NCI-H460 (cell line): ENCODE data around the gene FRMD4B. TPM values are rescaled to one million over a fixed set of nuclear protein-coding genes. Genes with fewer than 3 reads are reported as not detected.

ENCODE experiments used
- DNase-seq: peaks from one replicate; pipeline ENCODE4 v3.0.0-alpha.2; 2016; ENCODE audit warnings: low read depth; ENCODE audit errors: extremely low read depth
- polyA plus RNA-seq: library from polyadenylated mRNA; depleted of rRNA; stranded (reverse); fragments of >200 nt; gene quantifications from 2 replicates; pipeline ENCODE4 v1.2.3, GENCODE V29; 2014; cell fraction: nucleus; rRNA removed
- total RNA-seq: library from RNA; depleted of rRNA; stranded (reverse); fragments of >200 nt; shearing (Covaris generic); gene quantifications from 2 replicates; pipeline ENCODE4 v1.2.3, GENCODE V29; 2014; rRNA removed

The FRMD4B gene
- 17.8 and 21.1 TPM in 2 replicates for total RNA-seq
- 7.9 and 11.8 TPM in 2 replicates for polyA plus RNA-seq

- DNase-seq, result peak; percentile 25
Measured at GRCh38 chr3:69385723-69386555, at the start of gene FRMD4B. FRMD4B (minus strand) TSS chr3:69386088; CDS start chr3:69385989, 99 bp downstream.

- peak; percentile 70 for DNase-seq
Measured at GRCh38 chr3:69433969-69434325, 48.1 kb upstream of the FRMD4B start.

- peak; percentile 54 for DNase-seq
Measured at GRCh38 chr3:69433121-69433968, 47.5 kb upstream of the FRMD4B start.

- DNase-seq, result no peak
Measured at GRCh38 chr3:69428657-69429255, 42.9 kb upstream of the FRMD4B start.

- DNase-seq, result no peak
Measured at GRCh38 chr3:69426967-69427304, 41.0 kb upstream of the FRMD4B start.

DNA sequence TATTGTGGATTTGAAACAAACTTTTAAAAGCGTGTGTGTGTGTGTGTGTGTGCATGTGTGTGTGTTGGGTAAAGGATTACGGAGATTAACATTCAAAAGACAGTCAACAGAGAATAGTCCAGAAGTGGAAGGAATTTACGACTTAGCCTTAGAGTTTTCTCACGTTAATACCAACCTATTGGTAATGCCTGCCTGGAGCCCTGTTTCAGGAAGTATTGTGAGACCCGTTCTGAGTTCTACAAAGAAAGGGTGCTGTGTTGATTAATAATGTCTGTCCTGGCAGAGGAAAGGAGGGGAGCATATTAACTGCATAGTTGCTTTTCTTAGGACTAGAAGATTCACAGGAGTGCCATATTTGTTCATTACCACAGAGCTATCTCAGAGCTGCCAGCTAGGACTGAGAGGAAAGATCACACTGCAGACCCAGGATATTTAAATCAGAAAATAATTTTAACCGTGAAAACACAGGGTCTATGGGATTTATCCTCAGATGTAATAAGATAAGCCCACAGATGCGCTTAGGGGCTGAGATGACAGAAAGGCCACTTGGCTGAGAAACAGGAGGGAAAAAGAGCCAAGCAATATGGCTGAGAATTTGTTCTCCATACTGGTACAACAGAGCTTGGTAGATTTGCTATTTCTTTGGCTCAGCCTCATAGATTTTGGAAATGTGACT lies 40.5 kb upstream of the FRMD4B start:
- no peak for DNase-seq

DNA sequence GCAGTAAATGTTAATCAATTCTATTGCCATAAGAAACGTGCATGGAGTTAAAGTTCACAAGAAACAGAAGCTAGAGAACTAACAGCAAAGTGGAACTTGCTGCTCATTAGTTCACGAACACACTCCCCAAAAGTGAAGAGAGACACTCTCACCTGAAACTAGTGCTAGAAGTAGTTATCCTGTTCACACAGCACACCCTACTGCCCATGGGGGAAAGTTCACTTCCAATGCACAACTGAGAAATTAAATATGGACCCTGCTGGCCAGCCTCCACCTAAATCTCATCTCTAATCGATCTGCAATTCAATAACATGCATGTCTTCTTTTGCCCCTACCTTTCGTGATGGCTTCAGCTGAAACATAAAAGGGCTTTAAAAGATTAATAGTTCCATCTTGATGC lies 39.4 kb upstream of the FRMD4B start:
- no peak for DNase-seq

GRCh38 chr3:69423463-69424155 lies 37.7 kb upstream of the FRMD4B start:
- DNase-seq, result no peak

DNA sequence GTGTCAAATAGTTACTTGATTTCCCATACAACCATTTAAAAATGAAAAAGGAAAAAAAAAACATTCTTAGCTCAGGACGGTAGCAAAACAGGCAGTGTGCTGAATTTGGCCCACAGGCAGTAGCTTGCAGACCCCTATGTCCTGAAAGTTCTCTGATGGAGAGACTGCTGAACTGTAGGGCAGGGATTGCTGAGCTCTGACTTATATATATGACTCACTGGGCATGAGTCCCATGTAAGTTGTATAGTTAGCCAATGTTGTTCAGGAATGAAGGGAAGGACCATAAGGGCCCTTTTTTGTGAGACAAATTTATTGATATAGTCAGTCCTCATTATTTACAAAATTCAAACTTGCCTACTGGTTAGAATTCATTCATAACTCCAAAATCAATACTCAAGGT lies 36.9 kb upstream of the FRMD4B start:
- DNase-seq, result no peak

GRCh38 chr3:69420781-69421520 lies 35.1 kb upstream of the FRMD4B start:
- no peak for DNase-seq

DNA sequence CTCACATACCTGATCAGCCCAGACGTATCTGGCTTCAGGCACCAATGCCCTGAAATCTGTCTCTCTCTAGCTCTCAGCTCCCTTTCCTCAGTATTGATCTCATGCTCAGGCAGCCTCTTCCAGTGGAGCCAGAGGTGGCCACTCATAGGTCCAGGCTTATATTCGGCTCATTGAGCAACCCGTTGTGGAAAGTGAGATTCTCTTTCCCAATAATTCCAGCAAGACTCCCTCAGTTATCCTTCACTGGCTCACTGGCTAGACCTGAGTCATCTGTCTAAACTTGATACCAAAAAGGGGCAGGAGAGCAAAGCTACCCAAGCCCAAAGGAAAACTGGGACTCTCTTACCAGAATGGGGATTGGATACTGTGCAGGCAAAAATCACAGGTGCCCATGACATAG lies 33.4 kb upstream of the FRMD4B start:
- DNase-seq, result no peak

- DNase-seq, result no peak
Measured at GRCh38 chr3:69417541-69418078, 31.7 kb upstream of the FRMD4B start.

GRCh38 chr3:69413551-69414207 lies 27.8 kb upstream of the FRMD4B start:
- no peak for DNase-seq

DNA sequence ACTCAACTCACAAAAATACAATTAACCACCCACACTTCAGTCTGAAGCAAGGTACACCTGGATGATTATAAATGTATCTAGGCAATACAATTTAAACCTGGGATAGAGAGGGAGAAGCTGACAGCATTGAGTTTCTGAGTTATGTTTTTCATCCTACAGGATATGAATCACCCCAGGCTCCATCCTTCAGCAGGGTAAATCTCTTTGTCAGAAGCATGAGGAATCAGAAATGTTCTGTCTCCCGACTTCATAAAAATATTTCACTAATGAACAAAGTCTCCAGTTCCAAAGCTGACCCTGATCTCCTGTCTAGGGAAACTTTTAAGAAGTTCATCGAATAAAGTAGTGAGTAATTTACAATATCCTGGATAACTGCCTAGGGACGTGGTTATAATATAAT lies 25.5 kb upstream of the FRMD4B start:
- no peak for DNase-seq

DNA sequence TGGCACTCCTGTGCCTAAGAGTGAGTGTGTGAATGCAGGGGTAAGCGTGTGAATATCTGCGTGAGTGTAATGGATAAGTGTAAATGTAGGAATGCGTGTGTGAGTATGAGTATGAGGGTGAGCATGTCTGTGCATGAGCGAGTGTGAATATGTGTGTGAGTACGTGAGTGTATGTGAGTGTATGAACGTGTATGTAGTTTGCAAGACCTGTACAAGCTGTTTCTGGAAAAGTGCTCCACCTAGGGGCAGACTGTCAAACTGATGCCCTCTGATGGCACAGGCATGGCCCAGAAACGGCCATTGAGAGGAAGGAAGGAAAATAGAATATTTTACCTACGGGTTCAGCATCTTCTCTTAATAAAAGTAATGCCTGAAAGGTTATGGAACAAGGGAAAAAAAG lies 24.4 kb upstream of the FRMD4B start:
- peak; percentile 62 for DNase-seq

- DNase-seq, result no peak
Measured at GRCh38 chr3:69409831-69410230, 23.9 kb upstream of the FRMD4B start.

DNA sequence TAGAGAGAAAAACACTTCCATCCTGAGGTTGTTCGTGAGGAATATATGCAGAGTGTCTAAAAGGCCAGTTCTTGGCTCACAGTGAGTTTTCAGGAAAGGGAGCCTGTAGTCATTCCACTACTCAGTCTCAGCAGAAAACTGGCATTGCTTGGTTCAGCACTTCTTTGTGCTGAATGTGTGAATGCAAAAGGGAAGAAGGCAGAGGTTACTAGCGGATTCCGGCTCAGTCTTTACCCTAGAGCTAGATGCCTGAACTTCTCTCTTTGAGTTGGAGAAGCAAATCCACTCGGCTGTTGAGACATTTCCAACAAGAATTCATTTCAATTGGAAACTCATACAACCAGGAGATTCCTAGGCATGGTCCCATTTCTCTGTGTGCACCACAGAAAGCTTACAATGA lies 23.1 kb upstream of the FRMD4B start:
- DNase-seq, result no peak

GRCh38 chr3:69408542-69408941 lies 22.7 kb upstream of the FRMD4B start:
- DNase-seq, result no peak

- DNase-seq, result no peak
Measured at GRCh38 chr3:69407908-69408307, 22.0 kb upstream of the FRMD4B start.
